Measurements from ENCODE around the gene MAP7. TPM values are rescaled to one million over a fixed set of nuclear protein-coding genes. Genes with fewer than 3 reads are reported as not detected.

MAP7 gene
- total RNA-seq, 2 experiments from 2014 or later: not detected

GRCh38 chr6:136420853-136421252, 129.4 kb downstream of the MAP7 start:
- CTCF ChIA-PET (ENCODE audit: unreplicated experiment): no interaction called here
- POLR2A ChIA-PET: interaction anchor here (0.6 kb wide), 1 partner anchor 59 kb away, joined by 3 read pairs; no protein-coding TSS in a partner anchor

GRCh38 chr6:136415351-136416007, 134.7 kb downstream of the MAP7 start:
- H3K4me1 ChIP-seq (ENCODE audit: insufficient read depth, low read length, poor library complexity, severe bottlenecking): no peaks in the 10 kb centered on the region
- H3K9me2 ChIP-seq (ENCODE audit: insufficient read depth, low read length): no peaks in the 10 kb centered on the region
- H3K4me3 ChIP-seq (ENCODE audit: low read depth, low read length, poor library complexity, severe bottlenecking): no peak overlapping the region
- ChIA-PET CTCF (ENCODE audit: unreplicated experiment) (no interaction called here), POLR2A (no interaction called here)
- H3K4me2 ChIP-seq (ENCODE audit: low read length): no peak overlapping the region
- BruUV-seq (replicated peaks): no TSS peak
- no peaks in the 10 kb centered on the region for H3K36me3 ChIP-seq (ENCODE audit: insufficient read depth, low read length)
- H3K9me3 ChIP-seq (ENCODE audit: low read length): no peaks in the 10 kb centered on the region
- no peak overlapping the region for H3K27ac ChIP-seq (ENCODE audit: low read depth, low read length, poor library complexity, severe bottlenecking)
- H4K20me1 ChIP-seq (ENCODE audit: insufficient read depth, low read length): no peaks in the 10 kb centered on the region
- H3K79me2 ChIP-seq (ENCODE audit: insufficient read depth, low read depth, low read length): no peaks in the 10 kb centered on the region
- intact Hi-C loops (cut with micrococcal nuclease; ENCODE audit: unreplicated experiment): no loop called here
- H2AFZ ChIP-seq (ENCODE audit: low read length): no peak overlapping the region
- no peak for DNase-seq (ENCODE audit: low spot score)
- TF ChIP-seq CTCF (conservative IDR thresholded peaks at IDR 0.05; ENCODE audit: low read length) (no peak), EZH2phosphoT487 (IDR thresholded peaks at IDR 0.05; ENCODE audit: borderline replicate concordance, low read depth, low read length) (no peak)

More at GRCh38 chr6:136420853-136421252, 129.4 kb downstream of the MAP7 start:
- no peak overlapping the region for H2AFZ ChIP-seq (ENCODE audit: low read length)
- no peak for DNase-seq (ENCODE audit: low spot score)
- no peaks in the 10 kb centered on the region for H3K79me2 ChIP-seq (ENCODE audit: insufficient read depth, low read depth, low read length)
- no peaks in the 10 kb centered on the region for H3K9me3 ChIP-seq (ENCODE audit: low read length)
- no peaks in the 10 kb centered on the region for H3K9me2 ChIP-seq (ENCODE audit: insufficient read depth, low read length)
- no peak overlapping the region for H3K27ac ChIP-seq (ENCODE audit: low read depth, low read length, poor library complexity, severe bottlenecking)
- no peak overlapping the region for H3K4me2 ChIP-seq (ENCODE audit: low read length)
- no peak overlapping the region for H3K4me3 ChIP-seq (ENCODE audit: low read depth, low read length, poor library complexity, severe bottlenecking)
- intact Hi-C loops (cut with micrococcal nuclease; ENCODE audit: unreplicated experiment): no loop called here
- H3K36me3 ChIP-seq (ENCODE audit: insufficient read depth, low read length): no peaks in the 10 kb centered on the region
- BruUV-seq (replicated peaks): no TSS peak
- H4K20me1 ChIP-seq (ENCODE audit: insufficient read depth, low read length): no peaks in the 10 kb centered on the region
- H3K4me1 ChIP-seq (ENCODE audit: insufficient read depth, low read length, poor library complexity, severe bottlenecking): no peaks in the 10 kb centered on the region
- TF ChIP-seq CTCF (conservative IDR thresholded peaks at IDR 0.05; ENCODE audit: low read length) (no peak), EZH2phosphoT487 (IDR thresholded peaks at IDR 0.05; ENCODE audit: borderline replicate concordance, low read depth, low read length) (no peak)

GRCh38 chr6:136412410-136412809, 137.8 kb downstream of the MAP7 start:
- POLR2A ChIA-PET: interaction anchor here (0.5 to 0.8 kb wide), 2 partner anchors 16 to 501 kb away, joined by 3 read pairs; no protein-coding TSS in a partner anchor
- Histone ChIP-seq H3K79me2 (ENCODE audit: insufficient read depth, low read depth, low read length) (no peaks in the 10 kb centered on the region), H3K27ac (ENCODE audit: low read depth, low read length, poor library complexity, severe bottlenecking) (no peak overlapping the region), H3K36me3 (ENCODE audit: insufficient read depth, low read length) (no peaks in the 10 kb centered on the region), H3K9me3 (ENCODE audit: low read length) (no peaks in the 10 kb centered on the region), H3K4me1 (ENCODE audit: insufficient read depth, low read length, poor library complexity, severe bottlenecking) (no peaks in the 10 kb centered on the region), H3K4me3 (ENCODE audit: low read depth, low read length, poor library complexity, severe bottlenecking) (no peak overlapping the region), H2AFZ (ENCODE audit: low read length) (no peak overlapping the region), H4K20me1 (ENCODE audit: insufficient read depth, low read length) (no peaks in the 10 kb centered on the region), H3K4me2 (ENCODE audit: low read length) (no peak overlapping the region), H3K9me2 (ENCODE audit: insufficient read depth, low read length) (no peaks in the 10 kb centered on the region)
- BruUV-seq (replicated peaks): no TSS peak
- CTCF ChIA-PET (ENCODE audit: unreplicated experiment): no interaction called here
- no peak for DNase-seq (ENCODE audit: low spot score)
- intact Hi-C loops (cut with micrococcal nuclease; ENCODE audit: unreplicated experiment): no loop called here
- no peak for TF ChIP-seq EZH2phosphoT487 (IDR thresholded peaks at IDR 0.05; ENCODE audit: borderline replicate concordance, low read depth, low read length)
- TF ChIP-seq CTCF (conservative IDR thresholded peaks at IDR 0.05; ENCODE audit: low read length): no peak
